Activated T-cell treated with anti-CD3 and anti-CD28 coated beads, Interleukin-2, amount 50 U/mL, for 72 hours (primary cell): ENCODE results near the gene ELF1. TPM values are rescaled to one million over a fixed set of nuclear protein-coding genes. Genes with fewer than 3 reads are reported as not detected.

Experiments
- ATAC-seq, 2 donors: fragments of 150-1000 bp; cut with Tn5 transposase; replicated peaks in 1 of 2; 2 replicates each; pipeline ENCODE4 v1.10.0; 2021; ENCODE audit warnings: moderate library complexity in 2 of 2, mild to moderate bottlenecking in 1 of 2
- DNase-seq, 2 donors: peaks; one replicate each; pipeline ENCODE4 v3.0.0; 2021 to 2022; ENCODE audit warnings: mixed read lengths in 1 of 2
- H3K27ac Mint-ChIP-seq: one replicate; pipeline ENCODE4 v1.8.0; 2022; ENCODE audit warnings: mild to moderate bottlenecking, moderate library complexity, mixed read lengths
- H3K27me3 Mint-ChIP-seq: one replicate; pipeline ENCODE4 v1.8.0; 2022; ENCODE audit warnings: low read depth, mixed read lengths
- H3K36me3 Mint-ChIP-seq, 2 donors: one replicate each; pipeline ENCODE4 v1.8.0; 2022; ENCODE audit warnings: mixed read lengths in 2 of 2, mild to moderate bottlenecking in 1 of 2; ENCODE audit not compliant: insufficient read depth in 2 of 2
- H3K4me1 Mint-ChIP-seq: one replicate; pipeline ENCODE4 v1.8.0; 2022; ENCODE audit warnings: low read depth, mixed read lengths
- H3K4me3 Mint-ChIP-seq, 2 donors: one replicate each; pipeline ENCODE4 v1.8.0; 2022; ENCODE audit warnings: mild to moderate bottlenecking in 2 of 2, mixed read lengths in 2 of 2, moderate library complexity in 2 of 2
- H3K9me3 Mint-ChIP-seq, 2 donors: one replicate each; pipeline ENCODE4 v1.8.0; 2022; ENCODE audit warnings: mixed read lengths in 2 of 2
- total RNA-seq, 2 donors: library from RNA; stranded (reverse); gene quantifications; one replicate each; pipeline ENCODE4 v1.2.3, GENCODE V29; 2022

ELF1 gene
- total RNA-seq, 2 donors from 2014 or later: 106 to 117 TPM

GRCh38 chr13:41008349-41008980 is 10.7 kb downstream of the ELF1 start:
- Mint-ChIP-seq H3K9me3 (no peaks in the 10 kb centered on the region), H3K4me1 (peaks cover 81% of the 10 kb centered on the region), H3K4me3 (peak overlapping the region; percentile 68 to 74), H3K27me3 (no peaks in the 10 kb centered on the region), H3K27ac (peak overlapping the region; percentile 88), H3K36me3 (peaks cover 4 to 8% of the 10 kb centered on the region in 2 donors)
- no peak for DNase-seq
- ATAC-seq: peak; percentile 77

- H3K4me1 Mint-ChIP-seq: peaks cover 79% of the 10 kb centered on the region
- peak overlapping the region; percentile 68 to 74 for H3K4me3 Mint-ChIP-seq
- no peaks in the 10 kb centered on the region for H3K27me3 Mint-ChIP-seq
- DNase-seq (peak; percentile 33 to 37), ATAC-seq (peak; percentile 52 to 69)
- peak overlapping the region; percentile 88 for H3K27ac Mint-ChIP-seq
- no peaks in the 10 kb centered on the region for H3K9me3 Mint-ChIP-seq
- H3K36me3 Mint-ChIP-seq: peaks cover 1 to 4% of the 10 kb centered on the region in 2 donors
These were observed 11.4 kb downstream of the ELF1 start for GRCh38 chr13:41007744-41008128.

- Mint-ChIP-seq H3K4me3 (peak overlapping the region; percentile 68 to 74), H3K27me3 (no peaks in the 10 kb centered on the region), H3K36me3 (peaks cover under 1 to 1% of the 10 kb centered on the region in 2 donors), H3K4me1 (peaks cover 77% of the 10 kb centered on the region), H3K9me3 (no peaks in the 10 kb centered on the region), H3K27ac (peak overlapping the region; percentile 88)
- no peak for DNase-seq
- ATAC-seq: no peak
These were observed 12.0 kb downstream of the ELF1 start for GRCh38 chr13:41006978-41007743.

GRCh38 chr13:41006306-41006705 is 12.8 kb downstream of the ELF1 start:
- Mint-ChIP-seq H3K9me3 (no peaks in the 10 kb centered on the region), H3K27ac (peak overlapping the region; percentile 97), H3K4me1 (peaks cover 77% of the 10 kb centered on the region), H3K27me3 (no peaks in the 10 kb centered on the region), H3K36me3 (peaks cover under 1 to 1% of the 10 kb centered on the region in 2 donors), H3K4me3 (peak overlapping the region; percentile 78 to 82)
- no peak for ATAC-seq
- no peak for DNase-seq

- no peak for DNase-seq
These were observed 13.4 kb downstream of the ELF1 start for GRCh38 chr13:41005704-41006103.

DNA sequence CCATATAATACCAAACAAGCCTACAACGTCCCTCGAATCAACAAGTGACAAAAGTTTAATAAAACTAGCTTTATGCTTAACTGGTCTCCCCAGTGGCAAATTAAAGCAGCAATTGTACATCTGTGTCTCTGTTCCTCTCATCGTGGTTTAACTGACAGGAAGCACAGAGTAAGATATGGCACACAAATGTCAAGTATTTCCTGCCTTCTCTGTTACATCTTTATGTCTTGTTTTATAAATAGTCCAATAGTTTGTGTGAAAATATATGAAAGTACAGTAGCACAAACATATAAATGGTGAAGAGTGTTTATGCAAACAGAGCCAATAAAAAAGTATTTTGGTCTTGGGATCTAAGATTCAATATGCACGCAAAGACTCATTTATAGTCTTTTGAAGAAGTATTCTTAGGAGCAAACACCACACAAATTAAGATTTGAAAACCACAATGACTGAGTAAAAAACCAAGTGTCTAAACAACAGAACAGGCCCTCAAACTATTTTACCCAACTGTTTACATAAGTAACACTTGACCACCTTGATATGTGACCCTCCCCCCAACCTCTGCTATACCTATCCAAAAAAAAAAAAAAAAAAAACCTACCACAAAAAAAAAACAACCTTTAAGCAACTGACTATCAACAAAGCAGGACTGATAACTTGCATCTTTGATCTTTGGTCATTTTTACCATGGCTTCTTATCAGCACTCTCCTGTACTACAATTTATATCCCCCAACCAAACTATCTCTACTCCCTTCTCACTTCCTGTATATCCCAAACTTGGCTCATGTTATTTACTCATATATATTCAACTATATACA is 14.0 kb downstream of the ELF1 start:
- H3K27ac Mint-ChIP-seq: peak overlapping the region; percentile 97
- peaks cover 72% of the 10 kb centered on the region for H3K4me1 Mint-ChIP-seq
- ATAC-seq: peak; percentile 69 to 78
- H3K9me3 Mint-ChIP-seq: no peaks in the 10 kb centered on the region
- peaks cover 1 to 3% of the 10 kb centered on the region in 2 donors for H3K36me3 Mint-ChIP-seq
- H3K4me3 Mint-ChIP-seq: peak overlapping the region; percentile 78 to 82
- no peak for DNase-seq
- H3K27me3 Mint-ChIP-seq: no peaks in the 10 kb centered on the region

More at GRCh38 chr13:41005704-41006103, 13.4 kb downstream of the ELF1 start:
- Mint-ChIP-seq H3K4me1 (peaks cover 75% of the 10 kb centered on the region), H3K36me3 (peaks cover 1 to 3% of the 10 kb centered on the region in 2 donors), H3K9me3 (no peaks in the 10 kb centered on the region), H3K27me3 (no peaks in the 10 kb centered on the region), H3K4me3 (peak overlapping the region; percentile 78 to 82), H3K27ac (peak overlapping the region; percentile 97)
- no peak for ATAC-seq

- no peaks in the 10 kb centered on the region for H3K9me3 Mint-ChIP-seq
- H3K4me1 Mint-ChIP-seq: peaks cover 79% of the 10 kb centered on the region
- no peaks in the 10 kb centered on the region for H3K27me3 Mint-ChIP-seq
- DNase-seq (no peak), ATAC-seq (no peak)
- no peak overlapping the region for H3K27ac Mint-ChIP-seq
- no peak overlapping the region for H3K4me3 Mint-ChIP-seq
- peaks cover 0 to 10% of the 10 kb centered on the region in 2 donors for H3K36me3 Mint-ChIP-seq
These were observed 16.5 kb downstream of the ELF1 start for GRCh38 chr13:41002606-41003005.

DNA sequence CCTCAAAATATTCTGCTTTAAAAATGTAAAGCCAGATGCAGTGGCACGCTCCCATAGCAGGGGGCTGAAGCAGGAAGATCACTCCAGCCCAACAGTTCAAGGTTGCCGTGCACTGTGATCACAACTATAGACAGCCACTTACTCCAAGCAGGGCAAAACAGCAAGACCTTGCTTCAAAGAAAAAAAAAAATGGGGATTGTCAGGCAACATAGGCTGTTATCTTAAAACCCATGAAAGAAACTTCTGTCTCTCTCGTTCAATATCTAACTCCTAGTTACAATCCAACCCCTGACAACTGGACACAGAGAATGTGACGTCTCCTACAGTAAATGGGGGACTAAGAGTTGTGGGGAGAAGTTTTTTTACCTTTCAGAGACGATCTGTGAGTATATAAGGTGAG is 17.4 kb downstream of the ELF1 start:
- peak overlapping the region in 1 of 2 donors; percentile 30 for H3K4me3 Mint-ChIP-seq
- no peak for DNase-seq
- peaks cover 0 to 17% of the 10 kb centered on the region in 2 donors for H3K36me3 Mint-ChIP-seq
- no peaks in the 10 kb centered on the region for H3K27me3 Mint-ChIP-seq
- peak overlapping the region; percentile 72 for H3K27ac Mint-ChIP-seq
- no peak for ATAC-seq
- no peaks in the 10 kb centered on the region for H3K9me3 Mint-ChIP-seq
- peaks cover 78% of the 10 kb centered on the region for H3K4me1 Mint-ChIP-seq

- Mint-ChIP-seq H3K4me3 (no peak overlapping the region), H3K9me3 (no peaks in the 10 kb centered on the region), H3K4me1 (peaks cover 80% of the 10 kb centered on the region), H3K36me3 (peaks cover 0 to 18% of the 10 kb centered on the region in 2 donors), H3K27me3 (no peaks in the 10 kb centered on the region), H3K27ac (no peak overlapping the region)
- ATAC-seq (no peak), DNase-seq (no peak)
These were observed 19.7 kb downstream of the ELF1 start for GRCh38 chr13:40999416-40999815.

- H3K4me3 Mint-ChIP-seq: peak overlapping the region in 1 of 2 donors; percentile 79
- H3K36me3 Mint-ChIP-seq: peaks cover 0 to 18% of the 10 kb centered on the region in 2 donors
- H3K9me3 Mint-ChIP-seq: no peaks in the 10 kb centered on the region
- H3K27me3 Mint-ChIP-seq: no peaks in the 10 kb centered on the region
- DNase-seq (no peak), ATAC-seq (no peak)
- H3K4me1 Mint-ChIP-seq: peaks cover 88% of the 10 kb centered on the region
- H3K27ac Mint-ChIP-seq: peak overlapping the region; percentile 0
These were observed 22.6 kb downstream of the ELF1 start for GRCh38 chr13:40996426-40997092.

- no peaks in the 10 kb centered on the region for H3K9me3 Mint-ChIP-seq
- H3K27ac Mint-ChIP-seq: peak overlapping the region; percentile 89
- ATAC-seq (no peak), DNase-seq (no peak)
- peaks cover 0 to 16% of the 10 kb centered on the region in 2 donors for H3K36me3 Mint-ChIP-seq
- H3K4me1 Mint-ChIP-seq: peaks cover 85% of the 10 kb centered on the region
- no peaks in the 10 kb centered on the region for H3K27me3 Mint-ChIP-seq
- H3K4me3 Mint-ChIP-seq: peak overlapping the region; percentile 79 to 80
These were observed 23.1 kb downstream of the ELF1 start for GRCh38 chr13:40995997-40996396.

GRCh38 chr13:40994581-40995230 is 24.4 kb downstream of the ELF1 start:
- no peaks in the 10 kb centered on the region for H3K9me3 Mint-ChIP-seq
- peak overlapping the region; percentile 79 to 80 for H3K4me3 Mint-ChIP-seq
- peak; percentile 58 to 60 for ATAC-seq
- no peaks in the 10 kb centered on the region for H3K27me3 Mint-ChIP-seq
- DNase-seq: no peak
- peak overlapping the region; percentile 93 for H3K27ac Mint-ChIP-seq
- peaks cover 0 to 16% of the 10 kb centered on the region in 2 donors for H3K36me3 Mint-ChIP-seq
- H3K4me1 Mint-ChIP-seq: peaks cover 87% of the 10 kb centered on the region
